AG09309 (cell line): ENCODE measurements around the gene GALNT11.
A peak's percentile ranks its signal among the peaks of the same experiment; 100 is the strongest.

Experiments
- DNase-seq: peaks from one replicate; pipeline ENCODE4 v3.0.0-alpha.2; 2010; ENCODE audit warnings: low read depth
- H3K4me3 ChIP-seq: 2 replicates; pipeline ENCODE4 v1.5.1; 2011; ENCODE audit warnings: mild to moderate bottlenecking, low read depth, low read length, moderate library complexity; ENCODE audit not compliant: control insufficient read depth
- CTCF ChIP-seq: IDR thresholded peaks from 2 replicates; pipeline ENCODE4 v1.5.1; 2011; ENCODE audit warnings: mild to moderate bottlenecking, low read depth, low read length, inconsistent platforms; ENCODE audit not compliant: insufficient read depth, control insufficient read depth; ENCODE audit errors: missing control alignments

Gene GALNT11

GRCh38 chr7:152048051-152048450 is 22.6 kb downstream of the GALNT11 start:
- DNase-seq: no peak
- TF ChIP-seq CTCF: no peak
- no peak overlapping the region for H3K4me3 ChIP-seq

- no peak for TF ChIP-seq CTCF
- no peak for DNase-seq
- H3K4me3 ChIP-seq: no peak overlapping the region
Measured at GRCh38 chr7:152050547-152050971, 25.1 kb downstream of the GALNT11 start.

DNA sequence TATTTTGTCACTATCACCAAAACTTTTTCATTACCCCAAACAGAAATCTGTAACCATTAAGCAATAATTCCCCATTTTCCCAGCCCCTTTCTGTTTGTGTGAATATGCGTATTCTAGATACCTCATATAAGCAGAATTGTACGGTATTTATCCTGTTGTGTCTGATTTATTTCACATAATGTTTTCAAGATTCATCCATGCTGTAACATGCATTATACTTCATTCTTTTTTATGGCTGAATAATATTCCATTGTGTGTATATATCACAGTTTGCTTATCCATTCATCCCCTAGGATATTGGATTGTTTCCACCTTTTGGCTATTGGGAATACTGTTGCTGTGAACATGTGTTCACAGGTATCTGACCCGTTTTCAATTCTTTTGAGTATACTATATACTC is 26.5 kb downstream of the GALNT11 start:
- TF ChIP-seq CTCF: no peak
- no peak for DNase-seq
- no peak overlapping the region for H3K4me3 ChIP-seq

- no peak for DNase-seq
- H3K4me3 ChIP-seq: no peak overlapping the region
- no peak for TF ChIP-seq CTCF
Measured at GRCh38 chr7:152052771-152053170, 27.3 kb downstream of the GALNT11 start.

DNA sequence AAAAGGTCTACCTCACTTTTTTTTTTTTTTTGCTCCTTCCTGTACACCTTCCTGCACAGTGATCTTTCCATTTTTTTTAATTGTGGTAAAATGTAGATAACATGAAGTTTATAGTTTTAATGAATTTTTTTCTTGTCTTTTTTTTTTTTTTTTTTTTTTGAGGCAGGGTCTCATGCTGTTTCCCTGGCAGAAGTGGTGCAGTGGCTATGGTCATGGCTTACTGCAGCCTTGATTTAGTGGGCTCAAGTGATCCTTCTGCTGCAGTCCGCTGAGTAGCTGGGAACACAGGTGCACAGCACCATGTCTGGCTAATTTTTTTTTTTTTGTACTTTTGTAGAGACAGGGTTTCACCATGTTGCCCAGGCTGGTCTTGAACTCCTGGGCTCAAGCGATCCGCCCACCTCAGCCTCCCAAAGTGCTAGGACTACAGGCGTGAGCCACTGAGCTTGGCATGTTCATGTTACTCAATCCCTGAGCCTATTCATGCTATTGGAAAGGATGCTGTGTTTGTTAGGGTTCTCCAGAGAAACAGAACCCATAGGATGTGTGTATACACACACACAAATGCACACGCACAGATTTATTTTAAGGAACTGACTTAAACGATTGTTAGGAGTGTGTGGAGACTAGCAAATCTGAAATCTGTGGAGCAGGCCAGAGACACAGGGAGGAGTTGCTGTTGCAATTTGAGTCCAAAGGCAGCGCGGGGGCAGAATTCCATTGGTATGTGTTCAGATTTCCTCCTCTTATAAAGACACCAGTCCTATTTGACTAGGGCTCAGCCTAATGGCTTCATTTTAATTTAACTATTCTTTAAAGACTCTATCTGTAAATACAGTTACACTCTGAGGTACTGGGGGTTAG is 29.1 kb downstream of the GALNT11 start:
- TF ChIP-seq CTCF: no peak
- H3K4me3 ChIP-seq: no peak overlapping the region
- peak; percentile 55 for DNase-seq

DNA sequence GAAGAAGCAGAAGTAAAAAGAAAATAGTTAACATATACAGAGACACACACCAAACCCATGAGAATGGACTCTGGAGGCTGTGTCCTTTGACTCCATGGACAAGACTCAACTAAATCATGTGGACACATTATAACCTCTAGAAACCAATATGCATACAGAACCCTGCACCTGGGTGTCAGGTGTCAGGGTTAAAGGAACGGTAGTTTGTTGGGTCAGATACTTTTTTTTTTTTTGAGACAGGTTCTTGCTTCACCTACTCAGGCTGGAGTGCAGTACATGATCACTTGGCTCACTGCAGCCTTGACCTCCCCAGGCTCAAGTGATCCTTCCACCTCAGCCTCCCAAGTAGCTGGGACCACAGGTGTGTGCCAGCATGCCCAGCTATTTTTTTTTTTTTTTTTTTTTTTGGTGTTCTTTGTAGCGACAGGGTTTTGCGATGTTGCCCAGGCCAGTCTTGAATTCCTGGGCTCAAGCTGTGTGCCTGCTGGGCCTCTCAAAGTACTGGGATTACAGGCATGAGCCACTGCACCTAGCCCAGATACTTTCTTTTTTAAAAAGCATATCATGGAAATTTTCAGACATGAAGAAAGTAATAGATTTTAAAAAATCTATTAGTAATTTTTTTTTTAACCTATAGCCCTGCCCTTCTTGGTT is 31.3 kb downstream of the GALNT11 start:
- no peak overlapping the region for H3K4me3 ChIP-seq
- no peak for DNase-seq
- TF ChIP-seq CTCF: no peak
